Naive B cell (primary cell): Measurements from ENCODE around the gene TBL1X. TPM values are rescaled to one million over a fixed set of nuclear protein-coding genes. Genes with fewer than 3 reads are reported as not detected.
"Not testable (repeated sequence)": the region's sequence is repeated elsewhere in the genome, so short reads cannot be mapped to it uniquely, and the experiment has no call there.

ENCODE experiments used
- ATAC-seq, 2 donors: fragments of 150-1000 bp; cut with Tn5 transposase; 2 replicates each; pipeline ENCODE4 v1.10.0; 2021; ENCODE audit warnings: low read depth in 2 of 2, mild to moderate bottlenecking in 2 of 2, moderate library complexity in 2 of 2
- DNase-seq: peaks from one replicate; pipeline ENCODE4 v3.0.0; 2022
- H3K27ac Mint-ChIP-seq, 6 donors: one replicate each; pipeline ENCODE4 v1.8.0; 2020 to 2022; ENCODE audit warnings: mild to moderate bottlenecking in 6 of 6, mixed read lengths in 6 of 6, moderate library complexity in 5 of 6, inconsistent platforms in 2 of 6
- H3K27me3 Mint-ChIP-seq, 3 donors: one replicate each; pipeline ENCODE4 v1.8.0; 2021 to 2022; ENCODE audit warnings: mixed read lengths in 3 of 3, mild to moderate bottlenecking in 1 of 3
- H3K36me3 Mint-ChIP-seq, 2 donors: one replicate each; pipeline ENCODE4 v1.8.0; 2020 to 2022; ENCODE audit warnings: mixed read lengths in 2 of 2, inconsistent platforms in 1 of 2, mild to moderate bottlenecking in 1 of 2
- H3K4me1 Mint-ChIP-seq, 3 donors: one replicate each; pipeline ENCODE4 v1.8.0; 2020 to 2022; ENCODE audit warnings: mixed read lengths in 3 of 3, inconsistent platforms in 1 of 3, mild to moderate bottlenecking in 1 of 3, moderate library complexity in 1 of 3
- H3K4me3 Mint-ChIP-seq, 8 donors: one replicate each; pipeline ENCODE4 v1.8.0; 2020 to 2022; ENCODE audit warnings: mild to moderate bottlenecking in 8 of 8, mixed read lengths in 8 of 8, moderate library complexity in 8 of 8, inconsistent platforms in 2 of 8
- H3K9me3 Mint-ChIP-seq, 7 donors: one replicate each; pipeline ENCODE4 v1.8.0; 2020 to 2022; ENCODE audit warnings: mixed read lengths in 7 of 7, mild to moderate bottlenecking in 5 of 7, inconsistent platforms in 2 of 7, moderate library complexity in 1 of 7
- polyA plus RNA-seq, 6 donors: library from polyadenylated mRNA; unstranded; fragments of 300-500 nt; fragmentation: Illumina TruSeq; gene quantifications; one replicate each; pipeline ENCODE4 v1.2.3, GENCODE V29; 2021; ENCODE audit warnings: low read depth in 6 of 6

The TBL1X gene
- polyA plus RNA-seq, 6 donors from 2014 or later = 14.0 to 26.8 (median 18.8) TPM

DNA sequence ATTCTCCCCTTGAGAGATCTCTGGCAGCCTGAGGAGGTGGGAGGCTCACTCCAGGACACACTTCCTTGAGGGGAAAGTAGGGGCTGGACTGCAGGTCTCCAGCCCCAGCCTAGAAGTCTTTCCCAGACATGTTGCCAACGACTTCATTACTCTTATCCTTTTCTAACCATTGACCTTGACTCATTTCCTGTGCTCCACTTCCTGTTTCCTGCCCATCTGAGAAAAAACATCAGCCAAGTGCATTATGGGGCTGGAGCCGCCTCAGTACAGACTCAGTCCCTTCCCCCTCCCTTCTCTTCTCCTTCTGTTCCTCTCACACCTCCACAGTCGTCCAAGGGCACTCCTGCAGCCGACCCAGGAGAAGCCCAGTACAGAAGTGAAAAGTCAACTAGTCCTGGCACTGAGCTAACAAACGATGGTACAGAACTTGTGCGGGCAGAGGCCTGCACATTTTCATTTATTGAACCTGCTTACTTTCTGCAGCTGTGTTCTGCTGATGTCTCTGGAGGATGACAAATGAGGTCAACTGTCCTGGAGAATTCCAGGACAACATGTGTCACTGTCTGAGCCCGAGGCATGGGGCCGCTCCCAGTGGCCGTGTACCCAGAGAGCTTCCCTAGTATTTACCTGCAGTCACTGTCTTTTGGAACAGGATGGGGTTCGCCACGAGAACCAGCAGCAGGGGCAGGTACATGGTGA is 280.7 kb downstream of the TBL1X start:
- peak overlapping the region in 2 of 6 donors; percentile 65 to 92 for H3K27ac Mint-ChIP-seq
- H3K27me3 Mint-ChIP-seq = peaks cover 7 to 23% (median 23%) of the 10 kb centered on the region in 3 donors
- peaks cover 0 to 17% of the 10 kb centered on the region in 2 donors for H3K36me3 Mint-ChIP-seq
- peaks cover 7 to 10% (median 9%) of the 10 kb centered on the region in 3 donors for H3K4me1 Mint-ChIP-seq
- H3K4me3 Mint-ChIP-seq = peak overlapping the region in 4 of 8 donors; percentile 22 to 49 (median 36)
- DNase-seq (no peak), ATAC-seq (no peak)
- H3K9me3 Mint-ChIP-seq = peaks cover 6 to 26% (median 9%) of the 10 kb centered on the region in 7 donors

DNA sequence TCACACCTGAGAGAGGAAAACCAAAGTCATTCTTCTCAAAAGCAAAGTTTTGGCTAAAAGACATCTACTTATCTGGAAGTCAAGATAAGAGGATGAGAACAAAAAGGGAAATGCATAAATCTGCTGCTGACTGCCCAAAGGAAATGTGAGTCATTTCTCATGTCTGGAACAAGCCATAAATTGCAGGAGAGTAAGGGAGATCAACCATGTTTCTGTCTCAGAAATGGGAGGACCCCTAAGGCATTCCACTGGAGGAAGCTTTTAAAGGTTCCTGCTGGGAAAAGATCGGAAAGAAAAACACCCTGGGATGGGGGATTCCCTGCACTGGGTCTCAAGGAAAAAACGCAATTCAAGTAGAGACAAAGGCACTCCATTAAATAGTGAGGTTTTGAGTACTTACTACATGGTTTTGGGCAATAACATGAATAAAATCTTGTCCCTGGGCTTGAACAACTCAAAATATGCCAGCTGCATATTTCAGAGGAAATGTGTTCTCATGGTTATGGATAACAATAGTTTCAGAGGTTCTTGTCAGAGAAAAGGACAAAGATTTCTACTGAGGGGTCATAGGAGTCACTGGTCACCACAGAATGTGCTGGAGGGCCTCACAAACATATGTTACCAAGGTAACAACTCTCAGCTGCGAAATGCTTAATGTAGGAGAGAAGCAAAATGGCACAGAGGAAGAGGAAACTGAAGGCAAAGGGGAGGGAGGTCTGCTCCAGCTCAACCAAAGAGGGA is 281.5 kb downstream of the TBL1X start:
- no peak overlapping the region for H3K4me3 Mint-ChIP-seq
- peaks cover 0 to 17% of the 10 kb centered on the region in 2 donors for H3K36me3 Mint-ChIP-seq
- ATAC-seq = no peak
- peak overlapping the region in 1 of 6 donors; percentile 25 for H3K27ac Mint-ChIP-seq
- no peak for DNase-seq
- peaks cover 6 to 26% (median 9%) of the 10 kb centered on the region in 7 donors for H3K9me3 Mint-ChIP-seq
- peaks cover 7 to 10% (median 9%) of the 10 kb centered on the region in 3 donors for H3K4me1 Mint-ChIP-seq
- H3K27me3 Mint-ChIP-seq = peaks cover 7 to 23% (median 23%) of the 10 kb centered on the region in 3 donors

DNA sequence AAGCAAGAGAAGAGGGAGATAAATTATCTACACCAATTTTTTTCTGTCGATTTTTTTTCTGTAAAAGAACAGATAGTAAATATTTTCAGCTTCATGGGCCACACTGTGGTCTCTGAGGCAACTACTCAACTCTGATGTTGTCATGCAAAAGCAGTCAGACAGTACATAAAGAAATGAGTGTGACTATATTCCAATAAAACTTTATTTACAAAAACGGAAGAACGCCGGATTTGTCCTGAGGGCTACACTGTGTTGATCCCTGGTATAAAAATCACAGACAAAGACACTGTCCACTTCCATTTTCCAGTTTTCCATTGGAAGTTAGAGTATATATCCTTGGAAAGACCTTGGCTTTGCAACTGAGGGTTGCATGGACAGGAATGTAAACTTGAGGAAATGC is 282.8 kb downstream of the TBL1X start:
- Mint-ChIP-seq H3K27ac (no peak overlapping the region), H3K4me3 (no peak overlapping the region), H3K27me3 (peaks cover 7 to 23% (median 23%) of the 10 kb centered on the region in 3 donors), H3K36me3 (peaks cover 0 to 17% of the 10 kb centered on the region in 2 donors), H3K9me3 (peaks cover 6 to 24% (median 9%) of the 10 kb centered on the region in 7 donors), H3K4me1 (peaks cover 7 to 10% (median 9%) of the 10 kb centered on the region in 3 donors)
- DNase-seq (no peak), ATAC-seq (no peak)

DNA sequence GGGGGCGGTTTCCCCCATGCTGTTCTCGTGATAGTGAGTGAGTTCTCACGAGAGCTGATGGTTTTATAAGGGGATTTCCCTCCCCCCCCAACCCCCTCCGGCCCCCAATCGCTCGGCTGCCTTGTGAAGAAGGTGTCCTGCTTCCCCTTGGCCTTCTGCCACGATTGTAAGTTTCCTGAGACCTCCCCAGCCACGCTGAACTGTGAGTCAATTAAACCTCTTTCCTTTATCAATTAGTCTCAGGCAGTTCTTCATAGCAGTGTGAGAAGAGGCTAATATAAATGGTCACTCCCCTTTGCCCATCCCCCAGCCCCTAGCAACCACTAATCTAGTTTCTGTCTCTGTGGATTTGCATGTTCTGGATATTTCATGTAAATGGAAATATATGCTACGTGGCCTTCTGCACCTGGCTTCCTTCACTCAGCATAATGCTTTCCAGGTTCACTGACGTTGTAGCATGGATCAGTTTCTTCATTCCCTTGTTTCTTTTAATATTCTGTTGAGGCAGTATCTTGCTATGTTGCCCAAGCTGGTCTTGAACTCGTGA is 284.4 kb downstream of the TBL1X start:
- DNase-seq (no peak), ATAC-seq (no peak)
- Mint-ChIP-seq H3K36me3 (peaks cover 0 to 17% of the 10 kb centered on the region in 2 donors), H3K27me3 (peaks cover 7 to 23% (median 19%) of the 10 kb centered on the region in 3 donors), H3K9me3 (peaks cover 6 to 19% (median 9%) of the 10 kb centered on the region in 7 donors), H3K4me3 (no peak overlapping the region), H3K4me1 (peaks cover 7 to 10% (median 9%) of the 10 kb centered on the region in 3 donors), H3K27ac (no peak overlapping the region)

DNA sequence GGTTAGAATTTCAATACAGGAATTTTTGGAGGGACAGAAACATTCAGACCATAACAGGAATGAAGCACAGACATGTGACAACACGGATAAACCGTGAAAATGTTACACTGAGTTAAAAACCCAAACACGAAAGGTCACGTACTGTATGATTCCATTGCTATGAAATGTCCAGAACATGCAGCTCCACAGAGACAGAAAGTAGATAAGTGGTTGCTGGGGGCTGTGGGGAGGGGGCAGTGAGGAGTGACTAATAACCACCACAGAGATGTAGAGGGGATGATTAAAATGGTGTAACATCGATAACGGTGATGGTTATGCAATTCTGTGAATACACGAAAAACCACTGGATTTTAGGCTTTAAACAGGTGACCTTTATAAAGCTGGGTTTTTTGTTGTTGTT is 292.5 kb downstream of the TBL1X start:
- H3K27ac Mint-ChIP-seq = peak overlapping the region in 1 of 6 donors; percentile 34

DNA sequence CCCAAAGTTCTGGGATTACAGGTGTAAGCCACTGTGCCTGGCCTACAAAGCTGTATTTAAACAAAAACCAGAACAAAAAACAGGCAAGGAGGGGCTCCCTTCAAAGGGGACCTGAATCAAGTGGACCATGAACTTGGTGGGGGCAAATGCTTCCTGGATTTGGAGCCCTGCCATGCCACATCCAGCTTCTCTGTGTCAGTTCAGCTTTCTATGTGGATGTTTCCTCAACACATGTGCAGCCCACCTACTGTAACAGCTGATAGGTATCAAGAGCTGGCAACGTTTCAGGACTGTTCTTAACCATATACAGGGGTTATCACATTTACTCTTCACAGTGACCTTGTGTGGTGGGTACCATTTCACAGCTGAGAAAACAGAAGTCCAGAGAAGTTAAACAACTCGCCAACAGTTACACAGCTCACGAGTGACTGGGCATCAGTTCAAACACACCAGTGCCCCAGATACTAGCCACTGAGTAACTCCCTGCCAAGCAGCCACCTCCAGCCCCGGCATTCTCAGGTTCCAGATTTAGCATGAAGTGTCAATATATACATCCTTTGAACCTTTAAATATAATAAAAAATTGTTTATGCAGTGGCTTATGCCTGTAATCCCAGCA is 293.3 kb downstream of the TBL1X start:
- peaks cover 0 to 8% of the 10 kb centered on the region in 2 donors for H3K36me3 Mint-ChIP-seq
- H3K27ac Mint-ChIP-seq = no peak overlapping the region
- peaks cover 0 to 17% (median 13%) of the 10 kb centered on the region in 7 donors for H3K9me3 Mint-ChIP-seq
- DNase-seq (no peak), ATAC-seq (no peak)
- peaks cover 4 to 25% (median 14%) of the 10 kb centered on the region in 3 donors for H3K27me3 Mint-ChIP-seq
- H3K4me3 Mint-ChIP-seq = no peak overlapping the region
- no peaks in the 10 kb centered on the region for H3K4me1 Mint-ChIP-seq

More for the DNA sequence above, 292.5 kb downstream of the TBL1X start:
- Mint-ChIP-seq H3K9me3 (peaks cover 0 to 17% (median 13%) of the 10 kb centered on the region in 7 donors), H3K27me3 (peaks cover 2 to 23% (median 12%) of the 10 kb centered on the region in 3 donors), H3K4me1 (no peaks in the 10 kb centered on the region), H3K36me3 (peaks cover 0 to 8% of the 10 kb centered on the region in 2 donors), H3K4me3 (no peak overlapping the region)
- DNase-seq (no peak), ATAC-seq (no peak)

DNA sequence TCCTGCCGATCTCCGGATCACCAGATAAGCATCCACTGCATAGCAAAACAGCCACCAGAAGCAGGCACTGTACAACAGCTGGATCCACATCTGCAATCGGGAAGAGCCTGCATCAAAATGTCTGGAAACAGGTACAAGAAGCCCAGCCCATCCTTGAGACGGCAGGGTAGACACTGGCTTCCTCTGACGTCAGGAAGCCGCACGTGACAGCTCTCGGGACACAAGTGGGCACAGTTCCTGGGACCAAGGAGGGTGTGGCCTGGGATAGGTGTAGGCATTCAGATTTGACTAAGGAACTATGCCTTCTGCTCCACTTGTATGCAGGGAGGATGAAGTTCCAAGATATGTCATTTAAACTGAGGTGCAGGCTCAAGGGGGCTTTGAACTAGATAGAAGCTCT is 294.5 kb downstream of the TBL1X start:
- peaks cover 8 to 31% (median 19%) of the 10 kb centered on the region in 3 donors for H3K27me3 Mint-ChIP-seq
- DNase-seq (no peak), ATAC-seq (no peak)
- H3K4me1 Mint-ChIP-seq = no peaks in the 10 kb centered on the region
- peaks cover 0 to 19% (median 13%) of the 10 kb centered on the region in 7 donors for H3K9me3 Mint-ChIP-seq
- H3K36me3 Mint-ChIP-seq = peaks cover 0 to 8% of the 10 kb centered on the region in 2 donors
- no peak overlapping the region for H3K4me3 Mint-ChIP-seq
- H3K27ac Mint-ChIP-seq = no peak overlapping the region

DNA sequence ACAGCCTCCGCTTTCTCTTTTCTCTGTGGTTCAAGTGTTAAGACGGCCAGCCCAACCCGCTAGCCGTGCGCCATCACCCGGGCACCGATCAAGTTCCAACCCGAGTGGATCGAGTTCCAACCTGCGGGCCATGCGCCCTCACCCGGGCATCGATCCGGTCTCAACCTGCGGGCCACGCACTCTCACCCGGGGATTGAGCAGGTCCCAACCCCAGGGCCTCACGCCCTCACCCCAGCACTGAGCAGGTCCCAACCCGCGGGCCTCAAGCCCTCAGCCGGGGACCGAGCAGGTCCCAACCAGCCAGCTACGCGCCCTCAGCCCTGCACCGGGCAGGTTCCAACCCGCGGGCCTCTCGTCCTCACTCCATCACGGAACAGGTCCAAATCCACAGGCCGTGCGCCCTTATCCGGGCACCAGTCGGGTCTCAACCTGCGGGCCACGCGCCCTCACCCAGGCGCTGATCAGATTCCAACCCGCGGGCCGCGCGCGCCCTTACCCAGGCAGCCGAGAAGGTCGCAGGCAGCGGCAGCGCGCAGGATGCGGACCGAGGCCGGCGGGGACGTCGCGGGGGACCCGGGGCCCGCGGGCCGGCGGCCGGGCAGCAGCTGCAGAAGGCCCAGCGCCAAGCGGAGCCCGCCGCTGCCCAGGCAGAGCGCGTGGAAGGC is 300.3 kb downstream of the TBL1X start:
- Mint-ChIP-seq H3K36me3 (no peaks in the 10 kb centered on the region), H3K27ac (no peak overlapping the region), H3K4me1 (no peaks in the 10 kb centered on the region)

DNA sequence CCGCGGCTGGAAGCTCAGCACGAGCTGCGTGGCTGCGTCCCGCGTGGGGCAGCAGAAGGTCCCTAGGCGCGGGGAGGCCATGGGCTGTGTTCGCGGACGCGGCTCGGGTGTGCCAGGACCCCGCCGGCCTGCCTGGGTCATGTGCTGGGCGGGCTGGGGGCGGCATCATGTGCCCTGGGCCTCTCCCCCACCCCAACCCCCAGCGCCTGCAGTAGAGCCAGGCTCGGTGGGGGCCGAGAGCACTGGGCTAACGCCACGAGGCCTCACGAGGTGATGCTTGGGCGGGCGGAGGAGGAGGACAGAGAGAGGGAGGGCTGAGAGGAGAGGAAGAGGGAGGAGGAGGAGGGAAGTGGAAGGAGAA is 300.9 kb downstream of the TBL1X start, which contains the start of gene GPR143:
TSS of gene GPR143 (minus strand) at position 111 of the 361 bp plus-strand sequence. CDS start at position 81, 30 bp downstream.
- no peak for ATAC-seq
- H3K9me3 Mint-ChIP-seq = peaks cover 0 to 7% (median 0%) of the 10 kb centered on the region in 7 donors
- H3K36me3 Mint-ChIP-seq = no peaks in the 10 kb centered on the region
- no peak within 1 kb of the TSS for H3K4me3 Mint-ChIP-seq
- H3K27ac Mint-ChIP-seq = no peak within 1 kb of the TSS
- no peak for DNase-seq
- H3K4me1 Mint-ChIP-seq = no peaks in the 10 kb centered on the region
- peaks cover 20 to 24% (median 21%) of the 10 kb centered on the region in 3 donors for H3K27me3 Mint-ChIP-seq

More for the DNA sequence above, 300.3 kb downstream of the TBL1X start:
- DNase-seq = no peak
- Mint-ChIP-seq H3K9me3 (peaks cover 0 to 7% (median 0%) of the 10 kb centered on the region in 7 donors), H3K27me3 (peaks cover 15 to 29% (median 26%) of the 10 kb centered on the region in 3 donors), H3K4me3 (no peak overlapping the region)
- no peak for ATAC-seq

DNA sequence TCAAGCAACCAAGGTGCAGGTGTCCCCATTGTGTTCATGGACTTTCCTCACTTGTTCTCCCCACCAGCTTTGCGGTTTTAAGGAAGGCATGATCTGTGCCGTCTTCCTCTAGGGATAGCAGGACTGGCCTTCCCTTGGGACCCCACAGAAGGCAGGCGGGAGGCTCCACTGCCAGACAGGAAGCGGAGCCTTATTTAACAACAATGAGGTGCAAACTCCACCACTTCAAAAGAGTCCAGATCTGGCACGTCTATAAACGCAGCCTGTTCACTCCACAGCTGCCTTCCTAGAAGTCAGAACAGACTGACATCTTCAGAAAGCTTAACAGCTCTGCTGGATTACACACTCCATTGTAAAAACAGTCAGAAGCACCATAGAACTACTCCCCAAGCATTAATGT is 302.5 kb downstream of the TBL1X start:
- DNase-seq (no peak), ATAC-seq (no peak)
- H3K27me3 Mint-ChIP-seq = peaks cover 19 to 32% (median 24%) of the 10 kb centered on the region in 3 donors
- no peak overlapping the region for H3K27ac Mint-ChIP-seq
- H3K4me3 Mint-ChIP-seq = peak overlapping the region in 1 of 8 donors; percentile 16
- H3K36me3 Mint-ChIP-seq = no peaks in the 10 kb centered on the region
- H3K4me1 Mint-ChIP-seq = no peaks in the 10 kb centered on the region
- H3K9me3 Mint-ChIP-seq = peaks cover 0 to 10% (median 0%) of the 10 kb centered on the region in 7 donors

DNA sequence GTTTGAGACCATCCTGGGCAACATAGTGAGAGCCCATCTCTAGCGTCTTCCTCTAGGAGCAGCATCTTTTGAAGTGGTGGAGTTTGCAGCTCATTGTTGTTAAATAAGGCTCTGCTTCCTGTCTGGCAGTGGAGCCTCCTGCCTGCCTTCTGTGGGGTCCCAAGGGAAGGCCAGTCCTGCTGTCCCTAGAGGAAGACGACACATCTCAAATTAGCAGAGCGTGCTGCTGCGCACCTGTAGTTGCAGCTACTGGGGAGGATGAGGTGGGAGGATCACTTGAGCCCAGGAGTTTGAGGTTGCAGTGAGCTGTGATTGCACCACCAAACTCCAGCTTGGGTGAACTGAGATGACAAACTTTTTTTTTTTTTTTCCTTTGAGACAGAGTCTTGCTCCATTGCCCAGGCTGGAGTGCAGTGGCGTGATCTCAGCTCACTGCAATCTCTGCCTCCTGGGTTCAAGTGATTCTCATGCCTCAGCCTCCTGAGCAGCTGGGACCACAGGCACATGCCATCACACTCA is 303.5 kb downstream of the TBL1X start:
- ATAC-seq, H3K4me3 Mint-ChIP-seq, DNase-seq: not testable (repeated sequence)

DNA sequence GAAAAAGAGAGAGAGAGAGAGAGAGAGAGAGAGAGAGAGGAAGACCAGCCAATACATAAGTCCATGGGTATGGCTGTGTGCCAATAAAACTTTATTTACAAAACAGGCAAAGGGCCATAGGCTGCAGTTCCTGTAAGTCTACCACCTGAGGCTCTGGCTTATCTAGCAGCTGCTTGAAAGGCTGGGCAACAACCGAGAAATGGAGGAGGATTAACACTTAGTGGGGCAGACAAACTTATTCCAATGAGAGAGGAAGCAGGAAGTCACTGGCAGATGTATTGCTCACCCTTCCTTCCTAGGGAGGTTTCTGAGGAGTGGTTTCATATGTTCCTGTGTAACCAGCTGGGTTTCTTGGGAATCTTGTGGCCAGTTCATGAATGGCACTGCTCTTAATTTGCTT is 305.5 kb downstream of the TBL1X start:
- Mint-ChIP-seq H3K27ac (no peak overlapping the region), H3K9me3 (peaks cover 0 to 6% (median 0%) of the 10 kb centered on the region in 7 donors), H3K36me3 (no peaks in the 10 kb centered on the region), H3K27me3 (peaks cover 20 to 29% (median 28%) of the 10 kb centered on the region in 3 donors), H3K4me3 (no peak overlapping the region), H3K4me1 (no peaks in the 10 kb centered on the region)
- ATAC-seq (no peak), DNase-seq (no peak)

More for the DNA sequence above, 303.5 kb downstream of the TBL1X start:
- not testable (repeated sequence) for H3K4me1 Mint-ChIP-seq, H3K27ac Mint-ChIP-seq, H3K36me3 Mint-ChIP-seq, H3K9me3 Mint-ChIP-seq
- peaks cover 15 to 28% (median 21%) of the 10 kb centered on the region in 3 donors for H3K27me3 Mint-ChIP-seq
